NCI-H1417 (cell line): ENCODE measurements around the gene CMTM7.
"Not testable (repeated sequence)": the region's sequence is repeated elsewhere in the genome, so short reads cannot be mapped to it uniquely, and the experiment has no call there.

Experiments
- DNase-seq, 3 experiments: peaks; one replicate each; lab custom pipeline; 2025; lab: John Stamatoyannopoulos, UW

The CMTM7 gene

DNA sequence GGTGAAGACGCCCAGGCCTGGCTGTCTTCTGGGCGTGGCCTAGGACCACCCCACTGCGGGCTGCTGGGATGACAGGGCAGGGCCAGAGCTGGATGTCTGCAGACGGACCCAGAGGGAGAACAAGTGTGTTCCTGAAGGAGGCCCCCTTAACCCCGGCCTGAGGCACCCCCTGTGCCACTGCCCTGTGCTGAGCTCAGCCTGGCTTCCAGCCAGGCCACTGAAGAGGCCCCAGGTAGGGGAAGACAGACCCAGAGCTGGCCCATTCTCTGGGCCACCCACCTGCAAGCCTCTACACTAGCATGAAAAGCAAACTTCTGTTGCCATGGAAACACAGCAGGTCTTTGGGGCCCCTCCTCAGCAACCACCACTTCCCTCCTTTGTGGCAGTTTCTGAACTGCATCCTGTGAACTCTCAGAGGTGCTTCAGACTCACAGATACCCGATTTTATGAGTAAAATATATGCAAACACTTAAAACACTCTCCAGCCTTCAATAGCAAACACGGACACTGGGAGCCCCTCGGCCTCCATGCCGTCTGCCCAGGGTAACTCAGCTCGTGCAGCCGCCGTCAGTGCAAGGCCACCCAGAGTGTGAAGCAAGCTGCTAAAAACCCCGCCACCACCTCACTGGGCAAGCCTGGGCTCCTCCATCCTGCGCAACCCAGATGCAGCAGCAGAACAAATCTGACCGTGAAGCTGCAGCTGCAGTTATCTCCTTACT is 68.5 kb downstream of the CMTM7 start:
- peak; percentile 44 to 90 (median 83) for DNase-seq

GRCh38 chr3:32460817-32461496 is 69.3 kb downstream of the CMTM7 start:
- not testable (repeated sequence) for DNase-seq

DNA sequence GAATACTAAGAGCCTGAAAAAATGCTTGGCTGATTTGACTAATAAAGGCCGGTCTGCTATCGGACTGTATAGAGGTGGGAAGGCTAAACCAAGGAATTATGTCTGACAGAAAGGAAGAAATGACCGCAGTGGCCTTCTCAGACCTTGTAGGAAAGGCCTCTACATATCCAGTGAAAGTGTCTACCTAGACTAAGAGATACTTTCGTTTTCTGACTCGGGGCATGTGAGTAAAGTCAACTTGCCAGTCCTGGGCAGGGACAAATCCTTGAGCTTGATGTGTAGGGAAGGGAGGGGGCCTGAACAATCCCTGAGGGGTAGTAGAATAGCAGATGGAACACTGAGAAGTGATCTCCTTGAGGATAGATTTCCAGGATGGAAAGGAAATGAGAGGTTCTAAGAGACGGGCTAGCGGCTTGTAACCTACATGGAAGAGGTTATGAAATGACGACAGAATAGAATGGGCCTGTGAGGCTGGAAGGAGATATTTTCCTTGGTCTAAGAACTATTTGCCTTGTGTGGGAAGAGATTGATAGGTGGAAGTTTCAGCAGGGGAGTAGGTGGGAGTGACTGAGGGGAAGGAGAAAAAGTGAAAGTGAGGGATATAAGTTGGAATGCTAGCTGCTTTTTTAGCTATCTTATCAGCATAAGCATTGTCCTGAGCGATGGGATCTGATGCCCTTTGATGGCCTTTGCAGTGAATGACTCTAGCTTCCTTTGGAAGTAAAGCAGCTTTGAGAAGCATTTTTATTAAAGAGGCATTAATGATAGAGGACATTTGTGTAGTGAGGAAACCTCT is 70.7 kb downstream of the CMTM7 start:
- DNase-seq: not testable (repeated sequence)

- not testable (repeated sequence) for DNase-seq
Measured at GRCh38 chr3:32463415-32463814, 71.8 kb downstream of the CMTM7 start.

GRCh38 chr3:32464726-32465125 is 73.1 kb downstream of the CMTM7 start:
- DNase-seq: not testable (repeated sequence)

- not testable (repeated sequence) for DNase-seq
Measured at GRCh38 chr3:32466808-32467207, 75.2 kb downstream of the CMTM7 start.

DNA sequence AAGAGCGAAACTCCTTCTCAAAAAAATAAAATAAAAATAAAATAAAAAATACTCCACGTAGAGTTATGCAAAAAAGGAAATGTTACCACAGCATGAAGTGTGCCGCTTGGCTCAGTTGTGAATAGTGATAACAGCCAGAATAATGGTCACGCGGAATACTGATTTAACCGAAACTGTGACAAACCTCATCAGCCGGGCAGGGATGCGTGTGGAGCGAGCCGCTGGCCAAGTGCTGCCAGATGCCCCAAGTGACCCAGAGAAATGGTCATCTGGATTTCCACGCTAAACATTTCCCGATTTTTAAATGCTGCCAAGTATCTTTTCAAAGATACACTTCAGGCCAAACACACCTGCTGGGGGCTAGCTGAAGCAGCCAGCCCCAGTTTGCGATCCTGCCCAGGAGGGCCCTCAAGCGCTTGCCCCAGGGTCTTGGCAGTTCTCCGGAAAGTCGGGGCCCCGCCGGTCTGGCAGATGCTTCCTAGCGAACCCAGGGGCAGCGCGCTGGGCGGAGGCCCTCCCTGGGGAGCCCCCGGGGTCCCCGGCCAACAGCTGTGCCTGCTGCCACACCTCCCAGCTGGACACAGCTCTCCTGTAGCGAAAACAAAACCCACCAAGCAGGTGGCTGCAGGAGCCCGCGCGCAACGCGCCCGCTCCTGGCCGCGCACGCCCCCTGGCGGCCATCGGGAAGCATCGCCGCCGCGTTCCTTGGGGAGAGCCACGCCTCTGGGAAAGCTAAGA is 75.8 kb downstream of the CMTM7 start:
- DNase-seq: peak; percentile 66 to 80 (median 79)

- no peak for DNase-seq
Measured at GRCh38 chr3:32469151-32469874, 77.7 kb downstream of the CMTM7 start.

DNA sequence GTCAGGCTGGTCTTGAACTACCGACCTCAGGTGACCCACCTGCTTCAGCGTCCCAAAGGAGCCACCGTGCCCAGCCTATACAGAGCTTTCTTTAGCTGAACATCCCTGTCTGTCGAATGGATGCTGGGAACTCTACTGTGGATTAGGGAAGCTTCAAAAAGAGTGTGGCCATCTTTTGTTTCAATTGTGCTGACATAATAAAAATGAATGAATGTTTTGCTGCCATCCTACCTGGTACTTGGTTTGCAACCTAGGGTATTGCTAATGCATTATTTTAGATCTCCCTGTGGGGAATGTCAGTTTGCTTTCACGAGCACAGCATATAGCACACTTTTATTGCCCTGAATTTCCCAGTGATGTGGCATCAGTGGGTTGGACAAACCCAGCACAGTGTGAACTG is 78.7 kb downstream of the CMTM7 start:
- no peak for DNase-seq

- DNase-seq: no peak
Measured at GRCh38 chr3:32471246-32471645, 79.6 kb downstream of the CMTM7 start.

DNA sequence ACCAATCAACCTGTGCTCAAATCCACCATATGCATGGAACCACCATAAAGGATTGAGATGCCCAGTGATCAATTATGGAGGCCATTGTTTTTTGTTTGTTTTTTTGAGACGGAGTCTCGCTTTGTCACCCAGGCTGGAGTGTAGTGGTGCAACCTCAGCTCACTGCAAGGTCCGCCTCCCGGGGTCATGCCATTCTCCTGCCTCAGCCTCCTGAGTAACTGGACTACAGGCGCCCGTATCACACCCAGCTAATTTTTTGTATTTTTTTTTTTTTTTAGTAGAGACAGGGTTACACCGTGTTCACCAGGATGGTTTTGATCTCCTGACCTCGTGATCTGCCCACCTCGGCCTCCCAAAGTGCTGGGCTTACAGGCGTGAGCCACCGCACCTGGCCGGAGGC is 80.5 kb downstream of the CMTM7 start:
- DNase-seq: not testable (repeated sequence)

DNA sequence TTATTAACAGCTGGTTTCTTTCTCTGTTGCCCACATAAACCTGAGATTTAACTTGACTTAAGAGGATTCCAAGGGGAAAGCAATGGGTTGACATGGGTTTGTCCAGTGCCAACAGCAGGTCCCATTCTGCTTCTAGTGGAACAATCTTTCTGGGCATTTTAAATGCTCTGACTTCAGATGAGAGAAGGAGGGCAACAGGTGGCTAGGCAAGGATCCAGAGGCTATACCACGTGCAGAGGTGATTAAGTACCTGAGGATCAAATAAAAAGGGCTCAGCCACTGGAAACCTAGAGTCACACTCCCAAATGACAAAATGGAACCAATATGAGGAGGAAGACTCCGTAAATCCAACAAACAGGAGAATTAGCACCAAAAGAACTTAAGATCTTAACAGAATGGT is 82.5 kb downstream of the CMTM7 start:
- DNase-seq: no peak

DNA sequence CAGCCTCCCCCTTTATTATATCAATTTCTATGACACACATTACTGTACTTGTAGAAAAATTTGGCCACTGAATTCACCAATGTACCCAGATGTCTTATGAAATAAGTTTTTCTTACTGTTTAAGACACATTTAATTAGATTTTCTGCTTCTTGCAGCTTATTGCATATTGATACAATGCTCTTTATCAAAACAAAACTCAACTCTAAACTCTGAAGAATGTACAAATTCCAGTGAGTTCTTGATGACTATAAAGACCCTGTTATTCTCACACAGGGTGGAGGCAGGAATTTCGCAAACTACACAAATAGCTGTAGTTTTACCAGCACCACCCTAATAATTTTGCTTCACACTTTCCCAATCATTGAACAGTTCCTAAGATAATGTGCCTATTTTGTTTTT is 89.0 kb downstream of the CMTM7 start:
- DNase-seq: no peak

DNA sequence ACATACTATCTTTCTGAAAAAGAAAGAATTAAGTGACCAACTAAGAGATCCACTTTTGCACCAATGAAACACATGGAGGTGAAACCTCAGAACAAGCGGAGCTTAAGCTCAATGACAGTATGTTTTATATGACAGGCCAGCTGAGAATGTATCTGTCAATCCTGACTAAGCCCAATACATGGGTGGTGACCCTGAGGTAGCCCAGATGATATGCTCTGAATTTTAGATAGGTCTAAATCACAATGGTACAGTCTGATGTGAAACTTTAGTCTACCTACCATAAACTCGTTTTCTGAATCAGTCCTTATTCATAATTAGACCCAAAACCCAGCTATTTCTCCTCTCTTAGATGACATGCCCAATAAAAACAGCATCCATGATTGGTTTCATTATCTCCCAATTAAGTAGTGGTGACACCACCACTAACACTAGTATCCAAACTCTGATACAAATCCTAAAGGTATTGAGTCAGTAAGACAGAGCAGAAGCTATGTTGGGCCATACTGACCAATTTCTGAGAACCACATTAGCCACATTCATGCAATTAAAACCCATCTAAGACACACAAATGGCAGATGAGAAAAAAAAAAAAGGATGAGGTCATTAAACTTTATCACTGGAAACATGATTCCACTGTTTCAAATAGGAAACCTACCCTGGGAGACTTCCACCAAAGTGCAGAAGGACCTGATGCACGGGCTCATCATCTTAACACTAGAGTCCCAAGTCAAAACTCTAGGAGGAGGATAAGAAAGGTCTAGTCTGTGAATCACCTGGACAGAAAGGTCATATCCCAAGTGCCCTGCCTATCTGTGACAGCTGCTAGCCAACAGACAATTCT is 90.4 kb downstream of the CMTM7 start:
- DNase-seq: no peak

- DNase-seq: no peak
Measured at GRCh38 chr3:32482693-32483092, 91.0 kb downstream of the CMTM7 start.

GRCh38 chr3:32483772-32484171 is 92.1 kb downstream of the CMTM7 start:
- no peak for DNase-seq

GRCh38 chr3:32484436-32484835 is 92.8 kb downstream of the CMTM7 start:
- no peak for DNase-seq

GRCh38 chr3:32487781-32488473 is 96.3 kb downstream of the CMTM7 start:
- no peak for DNase-seq

DNA sequence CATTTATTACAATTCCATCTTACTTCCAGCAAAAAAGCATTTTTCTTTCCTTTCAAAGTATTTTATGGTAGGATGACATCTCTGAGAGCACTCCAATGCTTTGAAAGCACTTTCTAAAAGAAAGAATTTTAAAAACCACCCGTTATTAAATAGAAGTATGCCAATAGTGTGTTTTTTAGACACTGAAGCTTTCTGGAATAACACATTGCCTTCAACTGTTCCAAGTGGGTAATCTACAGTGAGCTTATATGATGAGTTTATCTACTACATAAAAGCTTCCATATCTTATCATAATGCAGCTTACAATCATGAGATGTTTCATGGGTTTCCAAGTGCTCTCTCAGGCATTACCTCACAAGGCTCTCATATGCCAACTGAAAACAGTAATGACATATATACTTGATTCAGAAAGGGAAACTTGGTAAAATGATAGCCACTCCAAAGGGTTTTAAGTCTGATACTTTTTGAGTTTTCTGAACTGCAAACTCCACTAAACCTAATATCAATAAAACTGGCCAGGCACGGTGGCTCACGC is 96.9 kb downstream of the CMTM7 start:
- DNase-seq: peak in 1 of 3 experiments; percentile 16
